GM23248 (cell line): ENCODE data around the gene OTOP3.

Experiments
- EZH2 ChIP-seq: fragments of 200-600 bp; sonication (generic); IDR thresholded peaks from 2 replicates; pipeline ENCODE4 v1.6.1; 2018; ENCODE audit warnings: antibody characterized with exemption, mild to moderate bottlenecking; ENCODE audit not compliant: insufficient read depth, poor library complexity, severe bottlenecking
- EZH2phosphoT487 ChIP-seq: fragments of 200-600 bp; sonication (generic); IDR thresholded peaks from 2 replicates; pipeline ENCODE4 v1.6.1; 2018; ENCODE audit warnings: antibody characterized with exemption, moderate library complexity, mild to moderate bottlenecking, low read depth; ENCODE audit not compliant: insufficient read depth

DNA sequence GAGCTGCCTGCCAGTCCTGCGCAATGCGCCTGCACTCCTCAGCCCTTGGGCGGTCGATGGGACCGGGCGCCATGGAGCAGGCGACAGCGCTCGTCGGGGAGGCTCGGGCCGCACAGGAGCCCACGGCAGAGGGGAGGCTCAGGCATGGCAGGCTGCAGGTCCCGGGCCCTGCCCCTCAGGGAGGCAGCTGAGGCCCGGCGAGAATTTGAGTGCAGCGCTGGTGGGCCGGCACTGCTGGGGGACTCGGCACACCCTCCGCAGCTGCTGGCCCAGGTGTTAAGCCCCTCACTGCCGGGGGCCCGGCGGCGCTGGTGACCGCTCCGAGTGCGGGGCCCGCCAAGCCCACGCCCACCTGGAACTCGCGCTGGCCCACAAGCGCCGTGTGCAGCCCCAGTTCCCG lies 28.7 kb upstream of the OTOP3 start:
- TF ChIP-seq EZH2 = no peak
- TF ChIP-seq EZH2phosphoT487 = no peak
